ENCODE data around the gene NSG1.
"Not testable (repeated sequence)": the region's sequence is repeated elsewhere in the genome, so short reads cannot be mapped to it uniquely, and the experiment has no call there.

Gene NSG1

DNA sequence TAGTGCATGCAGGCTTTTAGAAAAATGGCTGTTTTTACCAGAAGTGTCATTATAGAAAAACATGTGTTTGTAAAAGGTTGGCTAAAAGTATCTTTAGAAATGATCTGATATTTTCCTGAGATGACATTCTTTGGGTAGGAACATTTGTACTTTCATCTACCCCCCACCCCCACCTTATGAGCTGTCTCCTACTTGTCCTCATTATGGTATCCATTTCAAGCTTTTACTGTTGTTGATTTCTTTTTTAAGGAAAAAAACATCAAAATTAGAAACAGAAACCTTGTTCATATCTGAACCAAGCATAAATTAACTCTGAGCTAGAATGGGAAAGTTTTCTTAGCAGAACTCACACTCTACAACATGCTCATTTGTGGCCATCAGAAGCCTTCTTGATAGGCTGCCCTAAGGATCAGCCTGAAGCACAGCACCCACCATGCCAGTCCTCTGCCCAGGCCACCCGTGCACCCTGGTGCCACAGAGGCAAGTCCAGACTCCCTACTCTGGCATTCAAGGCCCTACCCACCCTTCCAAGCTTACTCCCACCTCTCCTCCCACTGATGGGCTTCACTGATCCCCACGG is 49.4 kb downstream of the NSG1 start:
- no peak for DNase-seq (ENCODE audit: low read depth)

DNA sequence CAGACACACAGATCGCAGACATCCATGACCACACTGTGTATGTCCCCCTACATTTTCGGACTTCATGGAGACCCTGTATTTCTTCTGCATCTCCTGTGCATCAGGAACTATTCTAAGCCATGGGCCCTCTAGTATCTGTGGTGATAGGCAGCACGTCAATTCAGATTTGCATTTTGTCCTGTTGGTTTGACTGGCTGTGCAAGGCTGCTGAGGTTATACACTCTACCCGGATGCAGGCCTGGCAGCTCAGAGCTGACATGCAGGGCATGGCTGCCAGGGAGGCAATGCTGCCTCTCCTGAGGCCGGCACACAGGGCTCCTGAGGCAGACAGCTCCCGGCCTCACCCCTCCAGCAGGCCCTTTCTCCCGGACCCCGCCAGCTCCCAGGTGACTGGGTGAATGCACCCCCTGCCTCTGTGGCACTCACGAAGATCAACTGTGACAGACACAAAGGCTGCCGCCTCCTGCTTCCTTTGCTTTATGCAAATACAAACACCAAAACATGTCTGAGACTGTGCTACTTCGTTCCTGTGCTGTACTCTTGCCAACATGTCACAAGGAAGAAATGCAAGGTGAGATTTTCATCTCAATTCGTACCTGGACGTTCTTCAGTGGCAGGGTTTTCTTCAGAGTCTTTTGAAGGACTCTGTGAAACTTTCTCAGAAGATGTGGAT is 51.0 kb downstream of the NSG1 start:
- no peak for DNase-seq (ENCODE audit: low read depth)

- no peak for DNase-seq (ENCODE audit: low read depth)
Measured at GRCh38 chr4:4438891-4439290, 52.0 kb downstream of the NSG1 start.

DNA sequence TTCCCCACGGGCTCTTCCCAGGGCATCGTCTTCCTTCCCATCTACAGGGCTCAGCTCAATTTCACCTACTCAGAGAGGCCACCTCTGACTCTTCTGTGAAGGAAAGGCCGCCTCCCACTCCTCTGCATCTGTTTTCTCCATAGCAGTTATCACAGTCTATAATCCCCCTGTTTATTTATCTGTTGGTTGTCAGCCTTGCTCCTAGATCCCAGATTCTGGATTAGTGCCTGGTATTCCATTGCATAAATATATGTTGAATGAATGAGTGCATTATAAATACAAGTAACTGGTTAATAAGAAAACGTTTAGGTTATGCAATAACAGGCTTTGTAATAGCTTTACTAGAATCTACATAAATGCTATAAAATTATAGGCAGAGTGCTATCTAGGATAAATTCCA is 52.9 kb downstream of the NSG1 start:
- DNase-seq (ENCODE audit: low read depth): no peak

- DNase-seq (ENCODE audit: low read depth): no peak
Measured at GRCh38 chr4:4440333-4441061, 53.6 kb downstream of the NSG1 start.

GRCh38 chr4:4443821-4444220 is 56.9 kb downstream of the NSG1 start:
- DNase-seq (ENCODE audit: low read depth): peak; percentile 61

DNA sequence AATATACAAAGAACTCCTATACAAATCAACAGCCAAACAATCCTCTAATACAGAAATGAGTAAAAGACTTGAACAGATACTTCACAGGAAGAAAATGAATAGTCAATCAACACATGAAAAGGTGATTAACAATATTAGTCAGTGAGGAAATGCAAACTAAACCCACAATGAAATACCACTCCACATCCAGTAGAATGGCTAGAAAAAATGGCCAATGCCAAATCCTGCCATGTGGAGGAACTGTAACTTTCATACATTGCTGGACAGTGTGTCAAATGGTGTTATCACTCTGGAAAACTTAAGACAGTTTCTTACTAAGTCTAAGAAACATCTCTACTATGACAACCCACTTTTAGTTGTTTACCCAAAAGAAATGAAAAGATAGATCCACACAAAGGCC is 59.5 kb downstream of the NSG1 start:
- no peak for DNase-seq (ENCODE audit: low read depth)

DNA sequence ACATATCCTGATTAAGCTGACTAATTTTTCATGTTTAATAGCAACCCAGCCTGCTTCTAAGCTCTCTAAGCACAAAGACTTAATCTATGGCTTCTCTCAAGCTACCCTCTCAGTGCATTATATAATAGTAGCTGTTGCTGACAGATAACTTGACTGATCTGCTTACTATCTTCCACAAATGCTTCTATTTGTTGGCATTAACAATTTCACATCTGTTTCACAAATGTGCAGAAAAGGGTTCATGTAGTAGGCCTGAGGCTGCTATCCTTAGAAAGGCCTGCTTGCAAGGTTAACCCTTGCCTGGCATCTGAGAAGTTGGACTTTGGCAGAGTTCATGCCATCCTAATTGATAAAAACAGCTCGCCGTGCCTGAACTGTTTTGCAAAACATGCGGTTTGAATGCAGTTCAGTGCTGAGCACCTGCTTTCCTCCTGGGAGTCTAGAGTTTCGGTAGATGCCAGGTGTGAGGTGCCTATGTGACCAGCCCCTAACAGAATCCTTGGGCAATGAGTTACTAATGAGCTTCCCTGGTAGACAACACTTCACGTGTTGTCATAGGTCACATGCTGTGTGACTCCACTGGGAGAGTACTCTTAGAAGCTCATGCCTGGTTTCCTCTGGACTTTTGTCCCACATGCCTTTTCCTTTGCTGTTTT is 68.4 kb downstream of the NSG1 start:
- DNase-seq (ENCODE audit: low read depth): no peak

- no peak for DNase-seq (ENCODE audit: low read depth)
Measured at GRCh38 chr4:4456351-4456750, 69.4 kb downstream of the NSG1 start.

GRCh38 chr4:4456816-4457578 is 70.1 kb downstream of the NSG1 start:
- no peak for DNase-seq (ENCODE audit: low read depth)

DNA sequence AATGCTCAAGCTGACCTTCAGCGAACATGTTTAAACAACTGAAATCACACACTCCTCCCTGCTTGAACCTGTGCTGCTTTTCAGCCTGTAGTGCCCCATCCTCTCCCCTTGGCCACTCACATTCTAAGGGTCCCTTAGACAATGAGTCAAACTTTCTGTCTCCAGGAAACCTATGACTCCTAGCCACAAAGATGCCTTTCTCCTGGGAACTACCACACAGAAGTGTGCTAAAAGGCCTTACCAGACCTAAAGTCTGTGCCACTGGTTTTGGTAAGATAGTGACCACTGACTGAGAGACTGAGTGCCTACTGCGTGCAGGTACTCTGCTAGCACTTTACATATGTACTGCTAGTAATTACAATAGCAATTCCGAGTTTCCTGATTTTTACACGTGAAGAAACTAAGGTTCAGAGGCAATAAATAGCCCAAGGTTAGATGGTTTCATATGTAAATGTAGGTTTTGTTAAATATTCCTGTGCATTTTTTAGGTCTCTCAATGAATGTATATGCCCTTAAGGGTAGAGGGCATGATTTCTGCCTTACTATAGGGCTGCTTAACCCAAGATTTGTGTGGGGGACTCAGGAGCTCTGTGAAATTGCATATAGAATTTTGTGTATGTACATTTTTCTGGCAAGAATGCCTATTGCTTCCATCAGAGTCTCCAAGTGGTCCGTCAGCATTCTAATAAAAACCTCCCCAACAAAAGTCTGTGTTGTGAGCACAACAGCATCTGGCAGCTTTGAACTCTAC is 71.1 kb downstream of the NSG1 start:
- DNase-seq (ENCODE audit: low read depth): peak; percentile 43

DNA sequence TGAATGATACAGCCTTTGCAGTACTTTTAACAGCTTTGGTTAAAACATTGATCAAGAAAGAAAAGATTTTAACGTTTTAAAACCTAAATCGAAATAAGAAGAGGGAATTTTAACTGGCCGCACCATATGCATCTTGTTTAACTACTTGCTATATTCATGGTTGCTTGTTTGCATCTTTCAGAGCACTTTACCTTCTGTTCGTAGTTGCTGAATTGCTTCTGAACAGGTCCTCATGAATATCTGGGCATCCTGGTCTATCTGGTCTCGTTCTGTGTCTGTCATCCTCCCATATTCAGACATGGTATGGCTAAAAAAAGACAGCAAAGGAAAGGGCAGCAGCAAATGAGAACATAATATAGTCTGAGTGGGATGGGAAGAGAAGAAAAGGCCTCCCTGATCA is 72.3 kb downstream of the NSG1 start:
- DNase-seq (ENCODE audit: low read depth): no peak

DNA sequence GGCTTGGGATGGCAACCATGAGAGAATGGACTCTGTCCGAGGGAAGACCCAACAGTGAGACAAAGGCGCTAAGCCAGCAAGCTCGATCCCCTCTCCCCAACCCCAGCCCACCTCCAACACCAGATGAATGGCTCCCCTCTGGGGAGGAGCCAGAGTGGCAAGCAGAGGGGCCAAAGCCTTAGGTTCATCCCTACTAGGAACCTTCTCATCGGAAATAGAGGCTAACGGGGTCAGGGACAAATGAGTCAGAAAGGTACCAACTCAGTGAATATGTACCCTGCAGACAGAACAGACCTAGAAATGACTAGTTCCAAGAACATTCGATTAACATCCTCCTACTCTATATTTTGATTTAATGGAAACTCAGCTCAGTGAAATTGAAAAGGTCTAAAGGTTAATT is 73.9 kb downstream of the NSG1 start:
- DNase-seq (ENCODE audit: low read depth): no peak

- no peak for DNase-seq (ENCODE audit: low read depth)
Measured at GRCh38 chr4:4461178-4461577, 74.3 kb downstream of the NSG1 start.

GRCh38 chr4:4461850-4462249 is 74.9 kb downstream of the NSG1 start:
- DNase-seq (ENCODE audit: low read depth): no peak

DNA sequence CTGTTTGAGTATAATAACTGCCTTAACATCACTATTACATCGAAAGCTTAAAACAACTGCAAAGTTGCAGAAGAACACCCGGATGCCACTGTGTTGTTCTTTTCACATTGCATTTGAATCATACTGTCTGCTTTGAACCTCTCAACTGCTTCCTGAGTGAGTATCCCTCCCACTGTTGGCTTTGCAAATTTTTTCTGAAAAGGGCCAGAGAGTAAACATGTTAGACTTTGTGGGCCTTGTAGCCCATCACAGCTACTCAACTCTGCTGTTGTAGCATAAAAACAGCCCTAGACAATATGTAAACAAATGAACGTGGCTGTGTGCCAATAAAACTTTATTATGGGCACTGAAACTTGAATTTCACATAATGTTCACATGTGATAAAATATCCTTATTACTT is 76.1 kb downstream of the NSG1 start:
- no peak for DNase-seq (ENCODE audit: low read depth)

DNA sequence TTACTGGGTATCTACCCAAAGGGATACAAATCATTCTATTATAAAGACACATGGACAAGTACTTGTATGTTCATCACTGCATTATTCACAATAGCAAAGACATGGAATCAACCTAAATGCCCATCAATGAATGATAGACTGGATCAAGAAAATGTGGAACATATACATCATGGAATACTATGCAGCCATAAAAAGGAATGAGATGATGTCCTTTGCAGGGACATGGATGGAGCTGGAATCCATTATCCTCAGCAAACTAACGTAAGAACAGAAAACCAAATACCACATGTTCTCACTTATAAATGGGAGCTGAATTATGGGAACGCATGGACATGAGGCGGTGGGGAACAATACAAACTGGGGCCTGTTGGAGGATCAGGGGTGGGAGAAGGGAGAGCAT is 78.3 kb downstream of the NSG1 start:
- not testable (repeated sequence) for DNase-seq (ENCODE audit: low read depth)

All from non-pigmented ciliary epithelial cell (primary cell).